ENCODE results near the gene TTC7B.

The TTC7B gene

DNA sequence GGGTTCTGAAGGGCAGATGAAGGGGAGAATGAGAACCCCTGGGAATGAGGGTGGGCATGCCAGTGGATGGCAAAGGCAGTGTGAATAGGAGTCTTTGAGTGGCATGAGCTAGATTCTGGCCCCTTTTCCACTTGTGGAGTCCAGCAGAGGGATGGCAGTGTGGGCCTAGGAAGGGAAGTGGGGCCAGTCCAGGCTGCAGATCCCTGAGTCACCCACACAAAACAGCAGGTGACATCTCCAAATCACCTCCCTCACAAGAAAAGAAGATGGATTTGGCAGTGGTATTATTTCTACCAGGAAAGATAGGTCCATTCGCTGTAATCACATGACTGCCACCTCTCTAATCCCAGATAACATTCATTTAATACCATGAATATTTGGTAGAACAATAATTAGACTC is 151.3 kb downstream of the TTC7B start:
- no peak for DNase-seq

DNA sequence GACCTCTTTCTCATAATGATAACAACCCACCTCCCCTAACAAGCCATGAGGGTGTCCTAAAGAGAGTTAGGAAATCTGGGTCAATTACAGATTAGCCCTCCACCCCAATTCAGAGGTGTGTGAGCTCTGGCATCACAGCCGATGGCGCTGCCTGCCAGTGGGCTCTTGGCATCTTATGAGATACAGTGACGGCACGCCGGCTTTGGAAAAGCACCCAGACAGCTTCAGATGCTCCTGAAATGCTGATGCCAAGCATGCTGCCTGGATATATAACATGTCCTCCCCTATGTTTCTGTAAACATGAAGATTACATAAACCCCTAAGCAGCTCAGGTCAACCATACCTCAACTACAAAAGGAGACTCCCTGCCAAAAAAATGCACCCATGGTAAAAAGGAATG is 152.6 kb downstream of the TTC7B start:
- no peak for DNase-seq

DNA sequence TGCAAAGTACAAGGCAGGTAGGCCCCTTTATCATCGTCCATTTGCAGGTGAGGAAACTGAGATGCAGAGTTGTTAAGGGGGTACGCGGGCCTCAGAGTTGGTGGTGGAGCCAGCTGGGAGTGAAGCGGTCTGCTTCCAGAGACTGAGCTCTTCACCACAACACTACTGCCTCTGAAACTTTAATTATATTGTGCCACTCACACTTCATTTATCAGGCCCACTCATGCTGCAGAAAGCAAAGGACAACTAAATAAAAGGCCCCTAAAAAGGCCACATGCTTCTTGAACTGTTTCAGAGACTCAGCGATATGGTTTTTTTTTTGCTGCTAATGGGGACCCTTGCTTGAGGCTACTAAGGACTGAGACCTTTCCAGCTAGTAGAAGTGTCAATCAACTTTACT is 153.1 kb downstream of the TTC7B start:
- no peak for DNase-seq

- DNase-seq = no peak
Observed at GRCh38 chr14:90661866-90662265, 154.4 kb downstream of the TTC7B start.

DNA sequence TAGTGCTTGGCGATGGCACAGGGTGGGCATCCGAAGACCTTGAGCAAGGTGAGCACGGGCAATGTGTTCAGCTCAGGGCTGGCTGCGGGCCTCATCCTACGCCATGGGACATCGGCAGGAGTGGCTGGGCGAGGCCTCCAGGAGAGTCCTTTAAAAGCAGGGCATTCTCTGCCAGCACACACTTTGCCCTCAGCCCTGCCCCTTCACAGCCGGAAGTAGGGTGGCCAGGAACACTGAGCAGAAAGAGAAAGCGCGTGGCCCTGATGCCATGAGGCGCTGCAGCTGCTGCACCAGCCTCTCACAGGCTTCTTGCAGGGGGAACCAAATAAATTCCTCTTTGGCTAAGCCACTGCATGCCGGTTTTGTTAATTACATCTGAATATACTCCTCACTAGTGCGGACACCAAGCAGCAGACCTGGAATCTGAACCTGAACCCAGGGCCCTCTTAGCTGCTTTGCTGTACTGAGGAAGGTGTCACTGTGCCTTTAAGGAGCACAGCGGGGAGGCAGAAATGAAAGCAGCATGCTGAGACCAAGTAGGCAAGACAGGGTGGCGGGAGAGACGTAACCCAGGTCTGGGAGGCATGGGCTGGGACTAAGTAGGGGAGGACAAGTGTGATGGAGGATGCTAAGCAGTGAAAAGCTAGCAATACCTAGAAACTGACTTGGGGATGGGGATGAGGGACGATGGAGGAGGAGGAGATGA is 155.2 kb downstream of the TTC7B start:
- no peak for DNase-seq

DNA sequence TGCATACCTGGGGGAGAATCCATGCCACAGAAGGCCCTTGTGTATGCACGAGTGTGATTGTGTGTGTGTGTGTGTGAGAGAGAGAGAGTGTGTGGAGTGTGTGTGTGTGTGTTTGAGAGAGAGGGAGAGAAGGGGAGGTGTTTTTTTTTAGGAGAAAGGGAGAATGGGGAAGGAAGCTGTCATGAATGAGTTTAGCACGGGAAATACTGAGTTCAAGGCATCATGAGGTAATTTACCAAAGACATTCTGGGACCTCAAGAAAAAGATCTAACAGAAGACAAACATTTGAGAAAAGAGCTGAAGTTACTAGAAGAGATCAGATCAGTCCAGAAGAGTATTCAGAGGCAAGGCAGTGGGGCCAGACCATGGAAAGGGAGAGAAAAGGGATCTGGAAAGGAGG is 157.1 kb downstream of the TTC7B start:
- no peak for DNase-seq

DNA sequence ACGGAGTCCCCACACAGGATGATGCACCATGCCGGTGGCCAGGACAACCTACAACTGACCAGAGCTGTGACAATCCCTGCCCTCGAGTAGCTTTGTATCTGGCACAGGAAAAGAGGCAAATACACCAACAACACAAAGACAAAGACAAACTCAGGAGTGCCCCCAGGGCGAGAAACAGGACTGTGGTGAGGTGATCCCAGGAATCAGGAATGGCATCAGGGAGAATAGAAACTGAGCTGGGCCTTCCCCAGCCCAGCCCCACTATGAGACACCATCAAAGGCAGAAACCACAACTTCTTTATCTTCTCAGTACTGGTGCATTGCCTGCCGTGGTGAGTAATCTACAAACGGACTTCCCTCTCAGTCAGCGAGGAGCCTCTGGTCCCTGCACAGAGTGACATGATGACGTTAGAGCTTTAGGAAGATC is 157.7 kb downstream of the TTC7B start:
- no peak for DNase-seq

- DNase-seq = no peak
Observed at GRCh38 chr14:90656973-90657372, 159.3 kb downstream of the TTC7B start.

DNA sequence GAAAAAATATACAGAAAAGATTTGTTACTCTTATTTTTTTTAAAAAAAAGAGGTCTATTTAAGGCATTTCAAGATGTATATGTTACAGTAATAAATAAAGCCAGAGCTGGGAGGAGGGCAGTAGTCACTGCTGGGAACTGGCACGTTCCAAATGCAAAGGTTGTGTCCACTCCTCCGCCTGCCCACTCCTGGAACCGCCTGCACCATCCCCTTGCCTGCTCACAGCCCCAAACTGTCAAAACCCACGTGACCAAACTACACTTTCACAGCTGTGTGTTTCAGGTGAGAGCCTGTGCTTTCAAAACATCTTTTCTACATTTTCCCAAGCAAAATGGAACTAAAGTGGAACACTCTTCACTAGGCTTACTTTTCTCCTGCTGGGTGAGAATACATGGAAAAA is 160.4 kb downstream of the TTC7B start:
- DNase-seq = no peak

- no peak for DNase-seq
Observed at GRCh38 chr14:90654831-90655276, 161.4 kb downstream of the TTC7B start.

- no peak for DNase-seq
Observed at GRCh38 chr14:90652626-90653025, 163.6 kb downstream of the TTC7B start.

- DNase-seq = no peak
Observed at GRCh38 chr14:90651976-90652560, 164.2 kb downstream of the TTC7B start.

GRCh38 chr14:90651271-90651804 is 164.9 kb downstream of the TTC7B start:
- no peak for DNase-seq

GRCh38 chr14:90649557-90650135 is 166.6 kb downstream of the TTC7B start:
- DNase-seq = no peak

- DNase-seq = no peak
Observed at GRCh38 chr14:90649083-90649482, 167.1 kb downstream of the TTC7B start.

DNA sequence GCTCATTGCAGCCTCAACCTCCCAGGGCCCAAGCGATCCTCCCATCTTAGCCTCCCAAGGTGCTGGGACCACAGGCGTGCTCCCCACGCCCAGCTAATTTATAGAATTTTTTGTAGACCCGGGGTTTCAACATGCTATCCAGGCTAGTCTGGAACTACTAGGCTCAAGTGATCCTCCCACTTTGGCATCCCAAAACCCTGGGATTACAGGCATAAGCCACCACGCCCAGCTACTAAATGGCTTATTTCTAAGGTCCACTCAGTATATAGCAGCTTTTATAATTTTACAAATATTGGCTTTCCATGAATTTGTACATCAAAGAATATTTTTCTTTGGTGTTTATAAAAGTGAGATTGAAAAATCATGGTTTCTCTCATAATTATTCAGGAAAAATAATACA is 167.8 kb downstream of the TTC7B start:
- DNase-seq = no peak

GRCh38 chr14:90647473-90648005 is 168.7 kb downstream of the TTC7B start:
- no peak for DNase-seq

DNA sequence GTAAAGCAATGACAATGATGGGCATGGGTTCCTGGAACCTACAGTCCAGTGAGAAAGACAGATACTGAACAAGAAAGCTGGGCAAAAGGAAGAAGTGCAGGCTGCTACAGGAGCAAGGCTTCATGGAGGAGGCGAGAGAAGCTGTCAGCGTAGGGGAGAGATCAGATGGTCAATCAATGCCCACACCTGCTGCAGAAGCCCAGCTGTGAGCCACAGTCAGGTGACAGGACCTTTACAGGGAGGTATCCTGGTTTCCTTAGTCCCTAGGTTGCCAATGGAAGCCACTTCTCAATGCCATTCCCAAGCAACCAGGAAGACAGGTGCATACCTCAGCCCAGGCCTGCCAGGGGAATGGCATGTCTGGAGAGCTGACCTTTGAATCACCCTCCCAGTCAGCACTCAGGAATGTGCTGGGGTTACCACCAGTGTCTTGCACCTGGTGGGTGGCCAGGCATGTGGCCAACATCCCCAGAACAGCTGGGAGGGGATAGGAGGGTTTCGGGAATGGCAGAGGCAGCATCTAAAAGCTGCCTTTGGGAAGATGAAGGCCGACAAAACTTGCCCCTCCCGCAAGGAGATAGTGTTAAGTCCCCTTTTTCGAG is 170.3 kb downstream of the TTC7B start:
- DNase-seq = no peak

DNA sequence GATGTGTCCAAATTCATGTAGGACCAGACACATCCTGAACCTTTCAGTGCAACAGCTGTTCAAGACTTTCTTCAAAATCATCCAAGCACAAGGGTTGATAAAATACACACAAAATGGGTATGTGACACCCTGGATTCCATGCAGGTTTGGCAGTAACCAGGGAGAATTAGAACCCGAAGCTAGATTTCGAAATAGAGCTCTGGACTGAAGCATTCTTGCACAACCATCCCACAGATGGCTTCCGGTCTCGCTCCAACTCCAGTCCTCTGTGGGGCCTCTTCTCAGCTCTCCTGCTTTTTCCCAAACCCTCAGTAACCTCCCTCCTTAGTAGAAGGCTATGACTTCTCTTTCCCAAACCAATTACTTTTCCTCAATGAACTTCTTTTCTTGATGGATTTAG is 171.3 kb downstream of the TTC7B start:
- DNase-seq = no peak

DNA sequence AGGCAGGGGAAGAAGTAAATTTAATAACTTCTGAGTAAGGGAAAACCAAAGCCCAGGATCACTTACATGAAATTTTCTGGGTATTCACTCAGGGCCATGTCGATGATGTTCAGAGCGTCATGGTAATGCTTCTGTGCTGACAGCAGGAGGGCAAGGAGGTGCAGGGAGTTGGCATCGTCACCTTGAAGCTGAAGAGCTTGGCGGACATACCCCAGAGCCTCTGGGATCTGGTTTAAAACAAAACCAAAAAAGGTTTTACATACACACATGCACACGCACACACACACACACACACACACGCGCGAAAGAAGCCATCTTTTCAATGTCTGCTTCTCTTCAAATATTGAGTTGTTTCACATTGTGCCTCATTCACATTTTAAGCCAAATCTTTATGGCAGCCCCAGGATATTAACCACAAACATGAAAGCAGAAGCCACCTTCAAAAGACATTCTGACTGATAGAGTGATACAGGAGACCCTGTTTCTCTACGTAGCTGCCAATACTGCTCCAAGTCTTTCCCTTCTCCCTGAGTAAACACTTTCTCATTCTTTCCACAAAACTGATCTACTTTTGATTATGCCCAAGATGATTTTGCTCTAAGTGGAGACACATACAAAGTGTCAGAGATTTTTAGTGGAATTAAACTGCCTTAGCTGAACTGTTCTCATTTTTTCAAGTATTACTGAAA is 172.1 kb downstream of the TTC7B start:
- no peak for DNase-seq

DNA sequence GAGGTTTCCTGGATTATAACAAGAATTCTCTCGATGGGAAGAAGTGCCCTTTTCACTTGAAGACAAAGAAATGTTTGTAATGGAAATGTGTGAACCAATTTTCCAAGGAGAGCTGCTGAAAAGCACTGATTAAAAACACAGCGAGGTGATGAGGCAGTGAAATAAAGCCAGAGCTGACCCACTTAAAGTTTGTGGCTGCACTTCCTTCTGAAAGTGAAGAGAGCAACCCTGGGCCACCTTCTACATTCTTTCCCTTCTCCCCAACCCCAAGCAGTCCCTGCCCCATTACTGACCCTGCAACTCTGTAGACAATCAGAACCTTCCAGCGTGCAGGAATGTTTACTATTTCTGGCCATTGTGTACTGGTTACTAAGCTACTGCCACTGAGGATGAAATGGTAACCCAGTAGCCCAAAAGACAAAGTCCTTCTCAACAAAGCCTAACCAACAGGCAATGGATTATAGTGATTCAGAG is 173.9 kb downstream of the TTC7B start:
- no peak for DNase-seq

DNA sequence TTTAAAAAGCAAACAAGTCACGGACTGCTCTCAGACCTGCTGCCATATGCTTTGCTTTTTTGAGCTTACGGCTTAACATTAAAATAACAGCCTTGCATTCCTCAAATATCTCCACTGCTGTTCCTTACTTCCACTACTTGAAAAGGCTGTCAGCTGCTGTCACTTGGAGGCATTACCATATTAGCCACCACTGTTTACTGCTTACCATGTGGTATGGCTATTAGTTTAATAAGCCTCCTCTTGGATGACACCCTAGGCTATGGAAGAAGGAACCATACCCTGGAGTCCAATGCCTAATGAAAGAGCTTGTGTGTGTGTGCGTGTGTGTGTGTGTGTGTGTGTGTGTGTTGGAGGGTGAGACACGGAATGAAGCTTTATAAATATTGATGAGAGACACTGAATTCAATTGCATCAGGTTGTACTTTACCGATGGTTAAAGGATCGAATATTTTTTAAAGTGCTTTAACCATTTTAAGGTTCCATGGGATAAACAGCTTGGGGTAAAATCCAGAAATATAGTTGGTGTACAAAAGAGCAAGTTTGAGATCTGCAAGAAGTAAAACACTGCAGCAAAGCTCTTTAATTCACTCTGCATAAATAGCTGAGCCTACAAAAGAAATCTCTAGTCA is 174.5 kb downstream of the TTC7B start:
- DNase-seq = no peak
